B cell (primary cell): Measurements from ENCODE around the gene FAM170B. TPM values are rescaled to one million over a fixed set of nuclear protein-coding genes. Genes with fewer than 3 reads are reported as not detected.

Experiments used
- ATAC-seq: fragments of 200-7000 bp; cut with Tn5 transposase; one replicate; pipeline ENCODE4 v1.10.0; 2021; ENCODE audit warnings: low read depth, mild to moderate bottlenecking, moderate number of reproducible peaks, moderate library complexity
- CTCF ChIA-PET: fragments of 350-600 bp; sonication (Branson Sonifier 250); formaldehyde crosslinking; loops from one replicate; lab custom pipeline; 2021; ENCODE audit warnings: antibody characterized with exemption, inconsistent platforms; lab: Charles Lee
- POLR2A ChIA-PET: fragments of 350-600 bp; sonication (Branson Sonifier 250); formaldehyde crosslinking; loops from one replicate; lab custom pipeline; 2021; ENCODE audit warnings: antibody characterized with exemption; lab: Charles Lee
- DNase-seq: peaks from one replicate; pipeline ENCODE4 v3.0.0; 2013
- H2AFZ ChIP-seq: 2 replicates; pipeline ENCODE4 v1.6.1; 2012; ENCODE audit warnings: mild to moderate bottlenecking, low read depth, low read length; ENCODE audit not compliant: insufficient read depth, poor library complexity, severe bottlenecking
- H3K27ac ChIP-seq, 2 donors: 1 replicate in 1 of 2; 2 replicates in 1 of 2; pipeline ENCODE4 v1.5.1; 2012 to 2013; ENCODE audit warnings: low read length in 2 of 2, mild to moderate bottlenecking in 2 of 2, moderate library complexity in 1 of 2
- H3K27me3 ChIP-seq, 4 experiments: fragments of 200-600 bp in 1 of 4; sonication (generic) in 1 of 4; replicated peaks in 1 of 4; 1 replicate in 2 of 4; 2 replicates in 2 of 4; pipeline versions ENCODE4 v1.6.1 to v1.7.0; 2013 to 2016; ENCODE audit warnings: low read length in 3 of 4, mild to moderate bottlenecking in 2 of 4, mixed read lengths in 1 of 4, moderate library complexity in 1 of 4; ENCODE audit not compliant: insufficient read depth in 4 of 4, control insufficient read depth in 3 of 4; ENCODE audit errors: control extremely low read depth in 1 of 4
- H3K36me3 ChIP-seq, 2 experiments: replicated peaks in 1 of 2; 1 replicate in 1 of 2; 2 replicates in 1 of 2; pipeline versions ENCODE4 v1.6.1 to v1.7.1; 2013; ENCODE audit warnings: low read length in 1 of 2; ENCODE audit not compliant: insufficient read depth in 2 of 2, control insufficient read depth in 1 of 2; ENCODE audit errors: control extremely low read depth in 1 of 2, extremely low read depth in 1 of 2
- H3K4me1 ChIP-seq, 2 donors: fragments of 200-600 bp in 1 of 2; sonication (generic) in 1 of 2; 1 replicate in 1 of 2; 2 replicates in 1 of 2; pipeline versions ENCODE4 v1.5.1 to v1.6.1; 2013 to 2017; ENCODE audit warnings: low read length in 2 of 2; ENCODE audit not compliant: control insufficient read depth in 2 of 2, insufficient read depth in 2 of 2
- H3K4me2 ChIP-seq: replicated peaks from 2 replicates; pipeline ENCODE3; 2012; ENCODE audit warnings: mild to moderate bottlenecking, low read depth, low read length; ENCODE audit not compliant: poor library complexity, severe bottlenecking
- H3K4me3 ChIP-seq, 5 experiments: fragments of 200-600 bp in 1 of 5; sonication (generic) in 1 of 5; 1 replicate in 3 of 5; 2 replicates in 2 of 5; pipeline versions ENCODE4 v1.5.1 to v1.7.0; 2011 to 2016; ENCODE audit warnings: low read length in 4 of 5, mild to moderate bottlenecking in 4 of 5, low read depth in 2 of 5, control low read depth in 1 of 5, moderate library complexity in 1 of 5; ENCODE audit not compliant: insufficient read depth in 1 of 5; ENCODE audit errors: control extremely low read depth in 1 of 5, extremely low read depth in 1 of 5
- H3K79me2 ChIP-seq: fragments of 200-600 bp; sonication (generic); one replicate; pipeline ENCODE4 v1.6.0; 2016; ENCODE audit warnings: low read length; ENCODE audit not compliant: control insufficient read depth, insufficient read depth
- H3K9ac ChIP-seq: fragments of 200-600 bp; sonication (generic); 2 replicates; pipeline ENCODE4 v1.6.1; 2017; ENCODE audit warnings: mild to moderate bottlenecking, low read length, moderate library complexity
- H3K9me3 ChIP-seq, 3 donors: one replicate each; pipeline versions ENCODE4 v1.6.1 to v1.7.1; 2013; ENCODE audit warnings: low read length in 2 of 3; ENCODE audit not compliant: control insufficient read depth in 2 of 3, insufficient read depth in 1 of 3; ENCODE audit errors: control extremely low read depth in 1 of 3
- H4K20me1 ChIP-seq: 2 replicates; pipeline ENCODE4 v1.6.0; 2012; ENCODE audit warnings: mild to moderate bottlenecking, low read length; ENCODE audit not compliant: insufficient read depth, control insufficient read depth, poor library complexity, severe bottlenecking
- H3K27ac Mint-ChIP-seq: one replicate; pipeline ENCODE4 v1.8.0; 2021; ENCODE audit warnings: mixed read lengths
- H3K27me3 Mint-ChIP-seq: one replicate; pipeline ENCODE4 v1.8.0; 2021; ENCODE audit warnings: mixed read lengths
- H3K4me1 Mint-ChIP-seq: one replicate; pipeline ENCODE4 v1.8.0; 2021; ENCODE audit warnings: mixed read lengths
- H3K4me3 Mint-ChIP-seq: one replicate; pipeline ENCODE4 v1.8.0; 2021; ENCODE audit warnings: mixed read lengths
- H3K9me3 Mint-ChIP-seq: one replicate; pipeline ENCODE4 v1.8.0; 2022; ENCODE audit warnings: mixed read lengths; ENCODE audit not compliant: insufficient read depth
- CTCF ChIP-seq: fragments of 200-600 bp; IDR thresholded peaks from one replicate; pipeline ENCODE4 v1.8.0; 2022; ENCODE audit warnings: antibody characterized with exemption, mild to moderate bottlenecking
- EZH2 ChIP-seq: IDR thresholded peaks from 2 replicates; pipeline ENCODE4 v1.6.1; 2012; ENCODE audit warnings: borderline replicate concordance, low read depth, mild to moderate bottlenecking, moderate library complexity, low read length; ENCODE audit not compliant: insufficient read depth, poor library complexity, severe bottlenecking
- WGBS: methylation state at CpG from one replicate; pipeline ENCODE4 v1.1.5; 2013; ENCODE audit warnings: missing lambda C conversion rate; ENCODE audit not compliant: insufficient coverage; 5-methylcytosine and 5-hydroxymethylcytosine counted together
- intact Hi-C: fragments of 100-400 bp; cut with micrococcal nuclease; formaldehyde crosslinking; loops from one replicate; pipeline ENCODE4 v1.10.0; 2022
- polyA plus RNA-seq: library from polyadenylated mRNA; depleted of rRNA; stranded (reverse); fragments of >200 nt; gene quantifications from 2 replicates; pipeline ENCODE4 v1.2.3, GENCODE V29; 2012
- total RNA-seq, 2 donors: library from RNA; stranded (reverse); fragments of 120-200 nt in 1 of 2; gene quantifications; 1 replicate in 1 of 2; 2 replicates in 1 of 2; pipeline versions ENCODE4 v1.2.3 to v1.2.4, GENCODE V29; 2013 to 2022

The FAM170B gene
- total and polyA plus RNA-seq, 2 donors (not counting 1 experiment from before 2014, with no cell fraction given) = not detected

- Mint-ChIP-seq H3K27me3 (peaks cover 9% of the 10 kb centered on the region), H3K9me3 (no peaks in the 10 kb centered on the region), H3K4me3 (no peak overlapping the region), H3K27ac (no peak overlapping the region), H3K4me1 (peaks cover 8% of the 10 kb centered on the region)
- DNase-seq (no peak), ATAC-seq (no peak)
- H3K27me3 ChIP-seq = no peaks in the 10 kb centered on the region
- CTCF ChIA-PET = interaction anchor here (2.2 kb wide), 1 partner anchor 13 kb away, joined by 4 read pairs; no protein-coding TSS in a partner anchor
- no peak overlapping the region for H3K4me2 ChIP-seq
- no peak for TF ChIP-seq CTCF
- no peak for TF ChIP-seq EZH2
- POLR2A ChIA-PET = no interaction called here
- H3K27ac ChIP-seq = no peak overlapping the region
- H3K36me3 ChIP-seq = no peaks in the 10 kb centered on the region
- peaks cover 10 to 12% of the 10 kb centered on the region in 2 donors for H3K4me1 ChIP-seq
- peaks cover 0 to 5% (median 0%) of the 10 kb centered on the region in 3 donors for H3K9me3 ChIP-seq
- no peak overlapping the region for H2AFZ ChIP-seq
- intact Hi-C loops = no loop called here
- 94% methylated on average over 3 of the region's 5 CpGs for WGBS
- H4K20me1 ChIP-seq = no peaks in the 10 kb centered on the region
- H3K79me2 ChIP-seq = no peaks in the 10 kb centered on the region
- H3K9ac ChIP-seq = no peak overlapping the region
- H3K4me3 ChIP-seq = no peak overlapping the region
These were observed 6.7 kb upstream of the FAM170B start for GRCh38 chr10:49140304-49141177.

GRCh38 chr10:49139846-49140195 is 6.0 kb upstream of the FAM170B start:
- Histone ChIP-seq H3K4me3 (no peak overlapping the region), H3K27ac (no peak overlapping the region), H2AFZ (no peak overlapping the region), H3K27me3 (no peaks in the 10 kb centered on the region), H3K9me3 (peaks cover 0 to 5% (median 0%) of the 10 kb centered on the region in 3 donors), H4K20me1 (no peaks in the 10 kb centered on the region), H3K4me2 (no peak overlapping the region), H3K4me1 (peaks cover 17 to 19% of the 10 kb centered on the region in 2 donors), H3K79me2 (no peaks in the 10 kb centered on the region), H3K36me3 (no peaks in the 10 kb centered on the region), H3K9ac (no peak overlapping the region)
- peaks cover 15% of the 10 kb centered on the region for H3K4me1 Mint-ChIP-seq
- intact Hi-C loops = no loop called here
- ChIA-PET CTCF (interaction anchor here (2.2 kb wide), 1 partner anchor 12 kb away, joined by 4 read pairs; no protein-coding TSS in a partner anchor), POLR2A (no interaction called here)
- DNase-seq = no peak
- WGBS = no CpG with 5 or more reads among the region's 4 CpGs
- H3K4me3 Mint-ChIP-seq = no peak overlapping the region
- TF ChIP-seq CTCF = no peak
- no peak for TF ChIP-seq EZH2
- no peaks in the 10 kb centered on the region for H3K9me3 Mint-ChIP-seq
- peaks cover 3% of the 10 kb centered on the region for H3K27me3 Mint-ChIP-seq
- ATAC-seq = no peak
- H3K27ac Mint-ChIP-seq = no peak overlapping the region
